Endothelial cell (in vitro differentiated cells): ENCODE measurements around the gene DZIP3. TPM values are rescaled to one million over a fixed set of nuclear protein-coding genes. Genes with fewer than 3 reads are reported as not detected.

Experiments used
- DNase-seq: peaks from one replicate; pipeline ENCODE4 v3.0.0; 2021; ENCODE audit warnings: low spot score
- H3K27ac Mint-ChIP-seq: one replicate; pipeline ENCODE4 v1.8.0; 2021; ENCODE audit warnings: mixed read lengths, inconsistent platforms; ENCODE audit not compliant: unreplicated experiment
- H3K27me3 Mint-ChIP-seq: one replicate; pipeline ENCODE4 v1.8.0; 2021; ENCODE audit warnings: mild to moderate bottlenecking, moderate library complexity, mixed read lengths, inconsistent platforms; ENCODE audit not compliant: unreplicated experiment
- H3K36me3 Mint-ChIP-seq: one replicate; pipeline ENCODE4 v1.8.0; 2021; ENCODE audit warnings: mild to moderate bottlenecking, low read depth, mixed read lengths, inconsistent platforms; ENCODE audit not compliant: unreplicated experiment
- H3K4me1 Mint-ChIP-seq: one replicate; pipeline ENCODE4 v1.8.0; 2021; ENCODE audit warnings: mild to moderate bottlenecking, mixed read lengths, inconsistent platforms; ENCODE audit not compliant: unreplicated experiment
- H3K4me3 Mint-ChIP-seq: one replicate; pipeline ENCODE4 v1.8.0; 2021; ENCODE audit warnings: mild to moderate bottlenecking, mixed read lengths, inconsistent platforms; ENCODE audit not compliant: unreplicated experiment
- H3K9me3 Mint-ChIP-seq: one replicate; pipeline ENCODE4 v1.8.0; 2021; ENCODE audit warnings: mixed read lengths, inconsistent platforms; ENCODE audit not compliant: unreplicated experiment
- total RNA-seq: library from RNA; stranded (reverse); fragmentation: NEBNext Ultra II Directional; extraction: Animal tissue kit (Norgen Biotek cat#: 25700); gene quantifications from one replicate; pipeline ENCODE4 v1.2.1, GENCODE V29; 2021; ENCODE audit not compliant: unreplicated experiment
- TF ChIP-seq, protein P1 (sequence below): fragments of 200-600 bp; sonication (generic); IDR thresholded peaks from one replicate; pipeline ENCODE4 v1.5.0; 2021; ENCODE audit warnings: antibody characterized with exemption; ENCODE audit not compliant: unreplicated experiment

Gene DZIP3
- total RNA-seq, 1 donor from 2014 or later: 16.0 TPM

- no peak overlapping the region for H3K4me3 Mint-ChIP-seq
- peaks cover 13% of the 10 kb centered on the region for H3K27me3 Mint-ChIP-seq
- no peak overlapping the region for H3K27ac Mint-ChIP-seq
- DNase-seq: no peak
- TF ChIP-seq, protein P1, sequence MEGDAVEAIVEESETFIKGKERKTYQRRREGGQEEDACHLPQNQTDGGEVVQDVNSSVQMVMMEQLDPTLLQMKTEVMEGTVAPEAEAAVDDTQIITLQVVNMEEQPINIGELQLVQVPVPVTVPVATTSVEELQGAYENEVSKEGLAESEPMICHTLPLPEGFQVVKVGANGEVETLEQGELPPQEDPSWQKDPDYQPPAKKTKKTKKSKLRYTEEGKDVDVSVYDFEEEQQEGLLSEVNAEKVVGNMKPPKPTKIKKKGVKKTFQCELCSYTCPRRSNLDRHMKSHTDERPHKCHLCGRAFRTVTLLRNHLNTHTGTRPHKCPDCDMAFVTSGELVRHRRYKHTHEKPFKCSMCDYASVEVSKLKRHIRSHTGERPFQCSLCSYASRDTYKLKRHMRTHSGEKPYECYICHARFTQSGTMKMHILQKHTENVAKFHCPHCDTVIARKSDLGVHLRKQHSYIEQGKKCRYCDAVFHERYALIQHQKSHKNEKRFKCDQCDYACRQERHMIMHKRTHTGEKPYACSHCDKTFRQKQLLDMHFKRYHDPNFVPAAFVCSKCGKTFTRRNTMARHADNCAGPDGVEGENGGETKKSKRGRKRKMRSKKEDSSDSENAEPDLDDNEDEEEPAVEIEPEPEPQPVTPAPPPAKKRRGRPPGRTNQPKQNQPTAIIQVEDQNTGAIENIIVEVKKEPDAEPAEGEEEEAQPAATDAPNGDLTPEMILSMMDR: no peak
- H3K36me3 Mint-ChIP-seq: no peaks in the 10 kb centered on the region
- no peaks in the 10 kb centered on the region for H3K9me3 Mint-ChIP-seq
- H3K4me1 Mint-ChIP-seq: peaks cover 5% of the 10 kb centered on the region
Measured at GRCh38 chr3:108722724-108723123, 133.2 kb downstream of the DZIP3 start.

GRCh38 chr3:108724101-108724500 lies 134.6 kb downstream of the DZIP3 start:
- Mint-ChIP-seq H3K27ac (no peak overlapping the region), H3K36me3 (no peaks in the 10 kb centered on the region), H3K9me3 (no peaks in the 10 kb centered on the region), H3K4me1 (peaks cover 4% of the 10 kb centered on the region), H3K4me3 (no peak overlapping the region), H3K27me3 (peaks cover 13% of the 10 kb centered on the region)
- no peak for DNase-seq
- TF ChIP-seq, protein P1: no peak

- DNase-seq: no peak
- no peak overlapping the region for H3K27ac Mint-ChIP-seq
- H3K9me3 Mint-ChIP-seq: no peaks in the 10 kb centered on the region
Measured at GRCh38 chr3:108728105-108728504, 138.6 kb downstream of the DZIP3 start.

DNA sequence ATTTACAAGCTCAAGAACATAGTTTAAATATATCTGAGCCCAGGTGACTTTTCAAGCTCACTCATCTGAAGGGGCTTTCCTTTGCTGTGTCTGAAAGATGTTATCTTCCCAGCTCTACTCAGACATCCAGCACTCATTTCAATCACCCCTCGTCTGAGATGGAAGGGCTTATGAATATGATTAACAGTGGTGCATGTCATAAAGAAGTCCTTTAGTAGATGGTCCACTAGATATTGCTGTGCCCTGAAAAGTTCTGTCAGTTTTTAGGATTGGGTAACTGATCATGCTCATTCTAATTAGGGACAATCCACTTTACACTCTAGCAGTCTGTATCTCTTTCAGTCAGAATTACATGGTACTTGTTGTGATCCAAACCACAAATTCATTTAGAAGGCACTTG lies 139.4 kb downstream of the DZIP3 start:
- Mint-ChIP-seq H3K9me3 (no peaks in the 10 kb centered on the region), H3K27ac (no peak overlapping the region), H3K4me1 (peaks cover 3% of the 10 kb centered on the region), H3K27me3 (peaks cover 9% of the 10 kb centered on the region), H3K36me3 (no peaks in the 10 kb centered on the region), H3K4me3 (no peak overlapping the region)
- TF ChIP-seq, protein P1: no peak
- no peak for DNase-seq

More at GRCh38 chr3:108728105-108728504, 138.6 kb downstream of the DZIP3 start:
- Mint-ChIP-seq H3K36me3 (no peaks in the 10 kb centered on the region), H3K27me3 (peaks cover 9% of the 10 kb centered on the region), H3K4me1 (peaks cover 3% of the 10 kb centered on the region), H3K4me3 (no peak overlapping the region)
- TF ChIP-seq, protein P1: no peak

DNA sequence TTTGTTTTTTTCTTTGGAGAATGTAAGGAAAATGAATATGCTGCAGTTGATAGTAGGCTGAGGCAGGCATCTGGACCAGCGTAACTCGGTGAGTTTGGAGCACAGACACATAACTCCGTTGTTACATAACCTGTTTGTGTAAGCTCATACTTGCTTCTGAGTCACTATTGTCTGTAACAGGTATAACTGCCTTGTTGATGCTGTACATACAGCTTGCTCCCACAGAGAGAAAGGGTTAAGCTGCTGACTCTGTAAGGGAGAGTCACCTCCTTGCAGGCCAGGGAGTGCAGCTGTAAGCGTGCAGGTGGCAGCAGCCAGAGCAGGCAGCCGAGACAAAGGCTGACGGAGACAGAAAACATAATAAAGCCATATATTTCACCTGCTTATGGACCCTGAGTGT lies 147.3 kb downstream of the DZIP3 start:
- H3K4me1 Mint-ChIP-seq: no peaks in the 10 kb centered on the region
- H3K36me3 Mint-ChIP-seq: no peaks in the 10 kb centered on the region
- TF ChIP-seq, protein P1: no peak
- no peak for DNase-seq
- no peak overlapping the region for H3K4me3 Mint-ChIP-seq
- H3K27me3 Mint-ChIP-seq: peaks cover 4% of the 10 kb centered on the region
- no peaks in the 10 kb centered on the region for H3K9me3 Mint-ChIP-seq
- H3K27ac Mint-ChIP-seq: no peak overlapping the region
